HCT116 (cell line): Measurements from ENCODE around the gene COX10.

Experiments used
- EZH2 ChIP-seq: fragments of 200-600 bp; sonication (generic); IDR thresholded peaks from 2 replicates; pipeline ENCODE4 v1.6.1; 2017; ENCODE audit warnings: antibody characterized with exemption, mixed run types
- EZH2phosphoT487 ChIP-seq: fragments of 200-600 bp; IDR thresholded peaks from 2 replicates; pipeline ENCODE4 v1.6.1; 2018; ENCODE audit warnings: antibody characterized with exemption, borderline replicate concordance
- POLR2A ChIP-seq: IDR thresholded peaks from 2 replicates; pipeline ENCODE4 v1.7.0; 2011; ENCODE audit warnings: borderline replicate concordance; ENCODE audit not compliant: insufficient read depth, insufficient read length; ENCODE audit errors: extremely low read depth
- TCF7L2 ChIP-seq: IDR thresholded peaks from 2 replicates; pipeline ENCODE4 v1.7.0; 2011; ENCODE audit warnings: borderline replicate concordance, inconsistent platforms; ENCODE audit not compliant: insufficient read depth, insufficient read length; ENCODE audit errors: extremely low read depth
- TF ChIP-seq, protein P1 (sequence below), 3 experiments: fragments of 200-600 bp in 1 of 3; sonication (generic) in 1 of 3; IDR thresholded peaks in 2 of 3; conservative IDR thresholded peaks in 1 of 3; 2 replicates each; pipeline ENCODE4 v1.5.1; 2012 to 2017; ENCODE audit warnings: low read depth in 2 of 3, low read length in 2 of 3, antibody characterized with exemption in 1 of 3, borderline replicate concordance in 1 of 3, control low read depth in 1 of 3, mild to moderate bottlenecking in 1 of 3, mixed read lengths in 1 of 3, mixed run types in 1 of 3, moderate library complexity in 1 of 3; ENCODE audit not compliant: insufficient read depth in 1 of 3

DNA sequence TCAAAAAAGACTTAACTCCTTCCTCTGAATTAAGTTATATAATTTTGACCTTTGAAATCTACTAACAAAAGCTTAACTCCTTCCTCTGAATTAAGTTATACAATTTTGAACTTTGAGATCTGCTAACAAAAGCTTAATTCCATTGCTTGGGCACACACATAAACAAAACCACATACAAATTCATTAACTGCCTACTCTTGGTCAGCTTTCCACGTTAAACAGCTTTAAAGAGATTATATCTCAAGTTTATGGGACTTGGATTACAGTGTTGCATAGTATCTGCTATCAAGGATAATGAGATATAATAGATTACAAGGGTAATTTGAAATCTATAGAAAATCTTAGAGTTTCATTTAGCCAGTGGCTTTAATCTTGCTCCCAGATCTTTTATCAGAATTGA is 23.5 kb downstream of the COX10 start:
- TF ChIP-seq POLR2A: no peak
- TF ChIP-seq, protein P1, sequence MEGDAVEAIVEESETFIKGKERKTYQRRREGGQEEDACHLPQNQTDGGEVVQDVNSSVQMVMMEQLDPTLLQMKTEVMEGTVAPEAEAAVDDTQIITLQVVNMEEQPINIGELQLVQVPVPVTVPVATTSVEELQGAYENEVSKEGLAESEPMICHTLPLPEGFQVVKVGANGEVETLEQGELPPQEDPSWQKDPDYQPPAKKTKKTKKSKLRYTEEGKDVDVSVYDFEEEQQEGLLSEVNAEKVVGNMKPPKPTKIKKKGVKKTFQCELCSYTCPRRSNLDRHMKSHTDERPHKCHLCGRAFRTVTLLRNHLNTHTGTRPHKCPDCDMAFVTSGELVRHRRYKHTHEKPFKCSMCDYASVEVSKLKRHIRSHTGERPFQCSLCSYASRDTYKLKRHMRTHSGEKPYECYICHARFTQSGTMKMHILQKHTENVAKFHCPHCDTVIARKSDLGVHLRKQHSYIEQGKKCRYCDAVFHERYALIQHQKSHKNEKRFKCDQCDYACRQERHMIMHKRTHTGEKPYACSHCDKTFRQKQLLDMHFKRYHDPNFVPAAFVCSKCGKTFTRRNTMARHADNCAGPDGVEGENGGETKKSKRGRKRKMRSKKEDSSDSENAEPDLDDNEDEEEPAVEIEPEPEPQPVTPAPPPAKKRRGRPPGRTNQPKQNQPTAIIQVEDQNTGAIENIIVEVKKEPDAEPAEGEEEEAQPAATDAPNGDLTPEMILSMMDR (IDR thresholded peaks at IDR 0.05 in 2 of 3, conservative IDR thresholded peaks at IDR 0.05 in 1 of 3; ENCODE audit: borderline replicate concordance in 1 of 3, insufficient read depth in 1 of 3, low read depth in 2 of 3, low read length in 2 of 3): no peak
- TF ChIP-seq EZH2: no peak
- no peak for TF ChIP-seq EZH2phosphoT487
- no peak for TF ChIP-seq TCF7L2
